Stimulated activated CD8-positive, alpha-beta memory T cell treated with anti-CD3 and anti-CD28 coated beads, Interleukin-2, amount 100 ng/mL, for 48 hours (primary cell): ENCODE data around the gene ELL.
"Not testable (repeated sequence)": the region's sequence is repeated elsewhere in the genome, so short reads cannot be mapped to it uniquely, and the experiment has no call there.

Experiments used
- DNase-seq, 2 donors: peaks; one replicate each; pipeline ENCODE4 v3.0.0-alpha.2; 2020; ENCODE audit warnings: low read depth in 2 of 2

Gene ELL

GRCh38 chr19:18521692-18522123 lies at the start of gene ELL:
Gene ELL, minus strand, starts transcription at chr19:18522070. Its CDS starts 15 bp downstream, at chr19:18522055.
- no peak for DNase-seq

- DNase-seq, result no peak
These were observed 46.5 kb upstream of the ELL start for GRCh38 chr19:18568367-18568766.

GRCh38 chr19:18566953-18567352 lies 45.1 kb upstream of the ELL start:
- no peak for DNase-seq

GRCh38 chr19:18562086-18562485 lies 40.2 kb upstream of the ELL start:
- DNase-seq, result no peak

- no peak for DNase-seq
These were observed 37.8 kb upstream of the ELL start for GRCh38 chr19:18559685-18560084.

- no peak for DNase-seq
These were observed 36.7 kb upstream of the ELL start for GRCh38 chr19:18558604-18559003.

- DNase-seq, result no peak
These were observed 36.3 kb upstream of the ELL start for GRCh38 chr19:18558202-18558555.

- peak; percentile 97 for DNase-seq
These were observed 35.7 kb upstream of the ELL start, which contains the start of gene KXD1 for GRCh38 chr19:18557411-18558201. Gene KXD1, plus strand, starts transcription at chr19:18557870. Its CDS starts 4,187 bp downstream, at chr19:18562057.

GRCh38 chr19:18551631-18552030 lies 29.8 kb upstream of the ELL start:
- DNase-seq, result no peak

- peak in 1 of 2 donors; percentile 58 for DNase-seq
These were observed 22.1 kb upstream of the ELL start for GRCh38 chr19:18543814-18544475.

- peak; percentile 92 to 95 for DNase-seq
These were observed 21.3 kb upstream of the ELL start, which contains the start of gene FKBP8 for GRCh38 chr19:18542941-18543813. Gene FKBP8, minus strand, starts transcription at chr19:18543573. Its CDS starts 1,603 bp downstream, at chr19:18541970.

- DNase-seq, result no peak
These were observed 20.4 kb upstream of the ELL start for GRCh38 chr19:18541992-18542940.

- DNase-seq, result no peak
These were observed 19.6 kb upstream of the ELL start for GRCh38 chr19:18541258-18541991.

GRCh38 chr19:18540200-18540599 lies 18.3 kb upstream of the ELL start:
- not testable (repeated sequence) for DNase-seq

GRCh38 chr19:18539372-18539771 lies 17.5 kb upstream of the ELL start:
- DNase-seq, result no peak

GRCh38 chr19:18538115-18538514 lies 16.2 kb upstream of the ELL start:
- DNase-seq, result no peak

- DNase-seq, result no peak
These were observed 15.6 kb upstream of the ELL start for GRCh38 chr19:18537431-18537830.

- DNase-seq, result no peak
These were observed 14.6 kb upstream of the ELL start for GRCh38 chr19:18536475-18536874.

- no peak for DNase-seq
These were observed 11.2 kb upstream of the ELL start for GRCh38 chr19:18533058-18533457.
